T-helper 1 cell treated with Interleukin-12 subunit alpha and Interleukin-12 subunit beta and Interleukin-4 antibody, amounts not matched to agents 30 μg/mL and 1 μg/mL, for 36 hours (primary cell): ENCODE measurements around the gene POU2F3.

ENCODE experiments used
- H3K27ac Mint-ChIP-seq: one replicate; pipeline ENCODE4 v1.8.0; 2021; ENCODE audit warnings: mild to moderate bottlenecking, mixed read lengths
- H3K27me3 Mint-ChIP-seq: one replicate; pipeline ENCODE4 v1.8.0; 2021; ENCODE audit warnings: low read depth, mixed read lengths
- H3K36me3 Mint-ChIP-seq: one replicate; pipeline ENCODE4 v1.8.0; 2021; ENCODE audit warnings: low read depth, mixed read lengths
- H3K4me1 Mint-ChIP-seq: one replicate; pipeline ENCODE4 v1.8.0; 2021; ENCODE audit warnings: low read depth, mixed read lengths
- H3K4me3 Mint-ChIP-seq: one replicate; pipeline ENCODE4 v1.8.0; 2021; ENCODE audit warnings: mild to moderate bottlenecking, moderate library complexity, mixed read lengths
- H3K9me3 Mint-ChIP-seq: one replicate; pipeline ENCODE4 v1.8.0; 2021; ENCODE audit warnings: mixed read lengths

The POU2F3 gene

DNA sequence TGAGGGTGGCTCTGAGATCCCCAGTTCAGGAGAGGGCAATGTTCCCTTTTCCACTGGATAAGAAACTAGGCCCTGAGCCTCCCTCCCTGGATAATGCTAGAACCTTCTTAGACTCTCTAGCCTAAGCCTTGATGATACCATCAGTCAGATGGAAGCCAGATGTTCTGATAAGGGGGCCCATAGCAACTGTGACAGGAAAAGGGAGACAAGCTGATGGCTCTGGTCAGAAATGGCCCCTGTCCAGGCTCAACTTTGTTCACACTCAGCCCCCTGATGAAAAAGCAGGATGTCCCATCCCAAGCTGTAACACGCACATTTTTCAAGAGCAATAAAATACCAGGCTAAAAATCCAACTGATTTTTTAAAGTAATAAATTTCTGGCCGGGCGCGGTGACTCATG lies 36.3 kb upstream of the POU2F3 start:
- H3K27me3 Mint-ChIP-seq = peaks cover 28% of the 10 kb centered on the region
- no peaks in the 10 kb centered on the region for H3K4me1 Mint-ChIP-seq
- no peak overlapping the region for H3K4me3 Mint-ChIP-seq
- no peak overlapping the region for H3K27ac Mint-ChIP-seq
- H3K9me3 Mint-ChIP-seq = no peaks in the 10 kb centered on the region
- no peaks in the 10 kb centered on the region for H3K36me3 Mint-ChIP-seq

DNA sequence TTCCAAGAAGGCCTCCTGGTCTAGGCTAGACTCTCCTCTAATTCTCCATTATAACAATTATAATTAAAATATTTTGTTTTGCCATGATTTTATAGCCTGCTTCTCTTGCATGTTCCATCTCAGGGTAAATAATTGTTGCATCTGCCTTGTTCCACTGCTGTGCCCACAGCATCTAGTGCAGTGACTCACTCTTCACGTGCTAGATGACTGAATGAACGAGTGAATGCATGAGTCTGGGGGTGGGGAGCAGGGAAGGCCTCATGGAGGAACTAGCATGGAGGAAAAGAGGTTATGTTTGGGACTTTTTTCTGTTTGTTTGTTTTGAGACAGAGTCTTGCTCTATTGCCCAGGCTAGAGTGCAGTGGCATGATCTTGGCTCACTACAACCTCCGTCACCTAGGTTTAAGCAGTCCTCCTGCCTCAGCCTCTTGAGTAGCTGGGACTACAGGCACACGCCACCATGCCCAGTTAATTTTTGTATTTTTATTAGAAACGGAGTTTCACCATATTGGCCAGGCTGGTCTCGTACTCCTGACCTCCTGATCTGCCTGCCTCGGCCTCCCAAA lies 34.3 kb upstream of the POU2F3 start:
- Mint-ChIP-seq H3K27ac (no peak overlapping the region), H3K4me1 (peaks cover 7% of the 10 kb centered on the region), H3K36me3 (no peaks in the 10 kb centered on the region)

DNA sequence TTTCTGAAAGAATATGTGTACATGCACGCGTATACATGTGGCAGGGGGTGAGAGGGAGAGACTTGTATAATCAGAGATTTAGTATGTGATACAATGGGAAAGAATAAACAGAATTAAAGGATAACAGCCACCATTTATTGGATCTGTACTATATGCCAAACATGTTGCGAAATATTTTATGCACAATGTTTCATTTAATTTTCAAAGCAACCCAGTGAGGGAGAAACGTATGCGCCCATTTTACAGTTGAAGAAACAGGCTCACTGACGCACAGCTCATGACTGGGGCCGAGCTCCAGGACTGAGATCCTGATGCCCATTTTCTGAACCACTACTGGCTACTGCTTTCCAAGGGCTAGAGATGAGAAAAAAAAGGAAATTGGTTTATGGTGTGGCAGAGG lies 32.4 kb upstream of the POU2F3 start:
- Mint-ChIP-seq H3K4me3 (no peak overlapping the region), H3K4me1 (peaks cover 10% of the 10 kb centered on the region), H3K9me3 (no peaks in the 10 kb centered on the region), H3K27ac (no peak overlapping the region), H3K36me3 (no peaks in the 10 kb centered on the region), H3K27me3 (peaks cover 53% of the 10 kb centered on the region)

More for the DNA sequence above, 34.3 kb upstream of the POU2F3 start:
- Mint-ChIP-seq H3K9me3 (no peaks in the 10 kb centered on the region), H3K4me3 (no peak overlapping the region), H3K27me3 (peaks cover 41% of the 10 kb centered on the region)

DNA sequence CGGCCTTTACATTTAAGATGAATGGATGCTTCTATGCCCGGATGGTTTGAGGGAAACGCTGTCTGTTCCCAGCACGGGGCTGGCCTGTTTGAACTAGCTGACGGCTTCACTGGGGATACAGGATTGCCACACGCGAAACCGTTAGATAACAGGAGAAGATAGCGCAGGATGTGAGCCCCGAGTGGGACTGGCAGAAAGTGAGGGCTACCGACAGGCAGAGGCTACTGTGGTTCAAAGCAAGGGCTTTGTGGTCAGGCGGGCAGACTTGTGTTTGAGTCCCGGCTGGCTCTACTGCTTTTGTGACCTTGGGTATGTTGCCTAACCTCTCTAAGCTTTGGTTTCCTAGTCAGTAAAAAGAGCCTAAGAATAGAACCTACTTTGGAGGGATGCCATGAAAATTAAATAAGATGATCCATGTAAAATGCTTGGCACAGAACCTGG lies 31.9 kb upstream of the POU2F3 start:
- Mint-ChIP-seq H3K36me3 (no peaks in the 10 kb centered on the region), H3K9me3 (no peaks in the 10 kb centered on the region), H3K27ac (no peak overlapping the region), H3K4me3 (peak overlapping the region; percentile 2), H3K27me3 (peaks cover 58% of the 10 kb centered on the region), H3K4me1 (peaks cover 10% of the 10 kb centered on the region)

- peaks cover 62% of the 10 kb centered on the region for H3K27me3 Mint-ChIP-seq
- no peaks in the 10 kb centered on the region for H3K9me3 Mint-ChIP-seq
- no peak overlapping the region for H3K4me3 Mint-ChIP-seq
These were observed 31.2 kb upstream of the POU2F3 start for GRCh38 chr11:120208777-120209176.

DNA sequence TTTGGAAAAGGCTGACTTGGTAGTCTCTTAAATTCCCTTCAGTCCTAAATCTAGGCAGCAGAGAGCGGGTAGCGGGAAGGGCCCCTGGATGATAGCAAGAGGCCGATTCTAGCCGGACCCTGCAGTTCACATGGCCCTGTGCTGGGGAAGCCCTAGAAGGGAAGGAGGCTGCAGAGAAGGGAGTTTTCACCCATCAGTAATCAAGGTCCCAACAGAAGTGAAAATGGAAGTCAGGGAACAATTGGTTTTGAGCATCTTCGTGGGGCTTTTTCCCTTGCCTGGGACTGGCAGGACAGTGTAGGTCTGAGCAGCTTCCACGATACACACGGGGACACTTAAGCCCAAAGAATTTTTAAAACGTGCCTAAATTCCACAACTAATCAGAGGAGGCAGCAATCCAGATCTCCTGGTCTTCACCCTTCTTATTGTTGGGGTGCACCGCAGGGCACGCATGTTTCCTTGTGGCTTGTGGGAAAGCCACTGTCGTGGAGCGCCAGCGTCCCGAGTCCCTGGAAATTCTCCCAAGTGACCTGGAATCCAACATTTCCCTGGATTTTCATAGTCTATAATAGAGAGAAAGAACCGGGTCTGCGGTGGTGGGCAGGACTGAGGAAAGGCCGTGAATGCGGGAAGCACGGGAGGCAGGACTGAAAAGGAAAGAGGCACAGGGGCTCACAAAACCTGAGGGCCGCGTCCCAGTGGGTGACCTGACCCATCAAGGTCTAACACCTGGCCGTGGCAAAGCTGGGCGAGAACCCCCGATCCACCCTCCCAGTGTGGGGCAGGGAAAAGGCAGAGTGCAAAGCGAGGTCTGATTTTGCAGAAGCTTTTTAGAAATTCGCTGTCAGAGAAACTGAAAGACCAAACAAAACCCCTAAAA lies 30.0 kb upstream of the POU2F3 start:
- no peaks in the 10 kb centered on the region for H3K9me3 Mint-ChIP-seq
- peaks cover 10% of the 10 kb centered on the region for H3K4me1 Mint-ChIP-seq
- peak overlapping the region; percentile 73 for H3K27ac Mint-ChIP-seq
- H3K4me3 Mint-ChIP-seq = peak overlapping the region; percentile 85
- peaks cover 72% of the 10 kb centered on the region for H3K27me3 Mint-ChIP-seq
- no peaks in the 10 kb centered on the region for H3K36me3 Mint-ChIP-seq

More at GRCh38 chr11:120208777-120209176, 31.2 kb upstream of the POU2F3 start:
- Mint-ChIP-seq H3K4me1 (peaks cover 10% of the 10 kb centered on the region), H3K36me3 (no peaks in the 10 kb centered on the region), H3K27ac (no peak overlapping the region)

DNA sequence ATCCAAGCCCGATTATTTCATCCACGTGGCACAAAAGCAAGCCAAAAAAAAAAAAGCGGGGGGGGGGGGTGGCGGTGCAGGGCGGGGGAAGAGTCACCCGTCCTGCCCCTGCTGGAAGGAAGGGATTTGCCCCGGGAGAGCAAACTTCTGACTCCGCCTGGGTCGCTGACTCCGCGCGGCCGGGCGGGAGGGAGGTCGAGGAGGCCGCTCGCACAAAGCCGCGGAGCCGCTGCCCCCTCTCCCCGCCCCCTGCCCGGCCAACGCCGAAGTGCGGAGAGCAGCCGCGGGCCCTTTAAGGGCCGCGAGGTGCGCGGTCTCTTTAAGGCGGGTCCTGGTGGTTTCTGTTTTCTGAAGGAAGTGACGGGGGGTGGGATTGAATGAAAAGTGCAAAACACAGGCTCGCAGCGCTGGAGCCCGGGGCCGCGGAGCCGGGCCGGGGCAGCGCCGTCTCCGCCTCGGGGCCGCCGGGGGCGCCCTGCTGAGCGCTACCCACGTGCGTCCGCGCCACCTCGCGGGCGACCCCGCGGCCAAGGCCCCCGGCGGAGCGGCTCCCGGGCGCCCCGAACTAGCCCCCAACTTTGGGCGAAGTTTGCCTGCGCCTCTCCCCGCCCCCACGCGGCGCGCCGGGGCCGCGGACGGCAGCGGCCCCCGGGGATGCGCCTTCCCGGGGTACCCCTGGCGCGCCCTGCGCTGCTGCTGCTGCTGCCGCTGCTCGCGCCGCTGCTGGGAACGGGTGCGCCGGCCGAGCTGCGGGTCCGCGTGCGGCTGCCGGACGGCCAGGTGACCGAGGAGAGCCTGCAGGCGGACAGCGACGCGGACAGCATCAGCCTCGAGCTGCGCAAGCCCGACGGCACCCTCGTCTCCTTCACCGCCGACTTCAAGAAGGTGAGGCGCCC lies 29.1 kb upstream of the POU2F3 start, which contains the start of gene OAF:
Gene OAF (plus strand): TSS at position 407 of the 896 bp plus-strand sequence. CDS start 248 bp downstream, at position 655.
- no peaks in the 10 kb centered on the region for H3K9me3 Mint-ChIP-seq
- peak within 1 kb of the TSS; percentile 77 for H3K27ac Mint-ChIP-seq
- peaks cover 72% of the 10 kb centered on the region for H3K27me3 Mint-ChIP-seq

DNA sequence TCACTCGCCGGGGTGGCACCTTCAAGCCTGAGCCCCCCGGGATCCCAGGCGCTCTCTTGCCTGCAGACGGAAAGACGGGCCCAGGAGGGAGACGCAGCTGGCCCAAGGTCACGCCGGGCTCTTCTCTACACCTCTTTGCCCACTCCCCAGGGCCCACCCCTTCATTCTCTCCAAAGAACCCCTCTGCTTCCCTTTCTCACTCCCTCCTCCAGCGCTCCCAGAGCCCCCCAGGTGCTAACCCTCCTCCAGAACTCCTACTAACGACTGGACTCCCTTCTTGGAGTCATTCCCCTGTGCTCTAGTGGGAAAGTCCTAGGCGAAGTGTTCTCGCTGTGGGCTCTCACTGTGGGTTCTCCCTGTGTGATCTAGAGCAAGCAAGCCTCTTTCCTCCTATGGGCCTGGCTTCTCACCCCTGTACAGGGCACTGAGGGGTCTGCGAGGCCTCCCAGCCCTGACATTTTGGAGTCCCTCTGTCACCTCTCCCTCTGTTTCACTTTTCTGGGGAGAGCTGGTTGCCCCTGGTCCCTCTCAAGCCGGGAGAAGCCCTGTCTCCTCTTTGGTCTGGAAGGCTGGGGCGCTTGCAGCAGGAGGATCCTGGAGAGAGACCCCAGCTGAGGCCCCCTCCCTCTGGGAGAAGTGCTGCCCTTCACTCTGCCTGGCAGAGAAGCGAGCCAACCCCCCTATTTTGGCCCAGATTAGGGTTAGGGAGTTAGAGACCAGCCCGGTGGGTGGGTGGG lies 28.2 kb upstream of the POU2F3 start:
- peak overlapping the region; percentile 95 for H3K4me3 Mint-ChIP-seq
- no peaks in the 10 kb centered on the region for H3K9me3 Mint-ChIP-seq
- H3K36me3 Mint-ChIP-seq = no peaks in the 10 kb centered on the region
- H3K4me1 Mint-ChIP-seq = peaks cover 10% of the 10 kb centered on the region
- peaks cover 67% of the 10 kb centered on the region for H3K27me3 Mint-ChIP-seq
- peak overlapping the region; percentile 77 for H3K27ac Mint-ChIP-seq

More for the DNA sequence above, 29.1 kb upstream of the POU2F3 start, which contains the start of gene OAF:
- H3K4me3 Mint-ChIP-seq = peak within 1 kb of the TSS; percentile 95
- no peaks in the 10 kb centered on the region for H3K36me3 Mint-ChIP-seq
- peaks cover 10% of the 10 kb centered on the region for H3K4me1 Mint-ChIP-seq

- Mint-ChIP-seq H3K4me3 (no peak overlapping the region), H3K27me3 (peaks cover 61% of the 10 kb centered on the region), H3K27ac (no peak overlapping the region), H3K36me3 (no peaks in the 10 kb centered on the region), H3K4me1 (peaks cover 10% of the 10 kb centered on the region), H3K9me3 (no peaks in the 10 kb centered on the region)
These were observed 27.6 kb upstream of the POU2F3 start for GRCh38 chr11:120212259-120212878.

DNA sequence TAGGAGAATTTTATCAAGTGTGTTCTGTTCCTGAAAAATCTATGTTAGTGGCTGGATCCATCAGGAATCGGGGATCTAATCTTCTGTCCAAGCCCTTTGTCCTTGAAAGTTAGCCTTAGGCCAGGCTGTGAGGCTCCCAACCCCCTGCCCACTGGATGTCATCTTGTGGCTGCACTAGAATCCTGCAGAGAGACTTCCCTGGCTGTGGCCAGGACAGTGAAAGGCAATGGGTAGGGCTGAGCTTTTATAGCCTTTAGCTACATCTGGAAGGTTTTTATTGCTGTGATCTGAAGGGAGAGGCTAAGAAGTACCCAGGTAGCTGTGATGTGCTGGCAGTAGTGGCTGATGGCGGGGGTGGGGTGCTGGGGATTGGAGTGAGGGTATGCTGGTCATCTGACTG lies 27.0 kb upstream of the POU2F3 start:
- no peak overlapping the region for H3K27ac Mint-ChIP-seq
- H3K4me3 Mint-ChIP-seq = no peak overlapping the region
- H3K4me1 Mint-ChIP-seq = peaks cover 10% of the 10 kb centered on the region
- no peaks in the 10 kb centered on the region for H3K36me3 Mint-ChIP-seq
- H3K27me3 Mint-ChIP-seq = peaks cover 56% of the 10 kb centered on the region
- no peaks in the 10 kb centered on the region for H3K9me3 Mint-ChIP-seq

DNA sequence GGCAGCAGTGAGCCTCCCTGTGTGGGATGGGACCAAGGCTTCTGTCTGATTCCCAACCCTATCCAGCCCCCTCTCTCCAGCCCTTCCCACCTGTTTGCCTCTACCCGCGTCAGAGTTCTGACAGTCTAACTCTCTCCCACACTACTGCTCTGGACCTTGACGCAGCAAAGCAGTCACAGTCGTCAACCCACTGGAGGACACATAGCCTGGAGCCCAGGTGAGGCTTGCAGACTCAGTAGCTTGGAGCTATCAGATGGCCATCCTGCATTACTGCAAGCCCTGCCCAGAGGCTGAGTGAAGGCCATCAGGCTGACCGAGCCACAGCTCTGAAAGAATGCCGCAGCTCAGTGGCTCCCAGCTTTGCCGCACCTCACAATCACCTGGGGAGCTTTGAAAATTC lies 25.4 kb upstream of the POU2F3 start:
- no peak overlapping the region for H3K27ac Mint-ChIP-seq
- H3K27me3 Mint-ChIP-seq = peaks cover 39% of the 10 kb centered on the region
- no peaks in the 10 kb centered on the region for H3K9me3 Mint-ChIP-seq
- H3K4me1 Mint-ChIP-seq = peaks cover 10% of the 10 kb centered on the region
- no peak overlapping the region for H3K4me3 Mint-ChIP-seq
- H3K36me3 Mint-ChIP-seq = no peaks in the 10 kb centered on the region

- Mint-ChIP-seq H3K9me3 (no peaks in the 10 kb centered on the region), H3K27me3 (peaks cover 31% of the 10 kb centered on the region), H3K27ac (no peak overlapping the region), H3K4me1 (peaks cover 3% of the 10 kb centered on the region), H3K4me3 (no peak overlapping the region), H3K36me3 (no peaks in the 10 kb centered on the region)
These were observed 24.3 kb upstream of the POU2F3 start for GRCh38 chr11:120215634-120216033.

GRCh38 chr11:120216426-120217102 lies 23.4 kb upstream of the POU2F3 start:
- Mint-ChIP-seq H3K27me3 (peaks cover 28% of the 10 kb centered on the region), H3K9me3 (no peaks in the 10 kb centered on the region), H3K4me1 (peaks cover 7% of the 10 kb centered on the region), H3K36me3 (no peaks in the 10 kb centered on the region), H3K27ac (no peak overlapping the region), H3K4me3 (no peak overlapping the region)
